GM12892 (cell line): Measurements from ENCODE around the gene PPAT. TPM values are rescaled to one million over a fixed set of nuclear protein-coding genes. Genes with fewer than 3 reads are reported as not detected.
"Not testable (repeated sequence)": the region's sequence is repeated elsewhere in the genome, so short reads cannot be mapped to it uniquely, and the experiment has no call there.

Source experiments
- DNase-seq: peaks from one replicate; pipeline ENCODE4 v3.0.0; 2011; ENCODE audit not compliant: insufficient read length
- FAIRE-seq: peaks from 2 replicates; lab custom pipeline; 2011; peaks lifted over from hg19 to GRCh38; lab: Jason Lieb, UNC
- POLR2A ChIP-seq: IDR thresholded peaks from 2 replicates; pipeline ENCODE4 v1.6.1; 2011; ENCODE audit warnings: low read depth, low read length, control low read depth
- POLR2AphosphoS5 ChIP-seq: IDR thresholded peaks from 2 replicates; pipeline ENCODE4 v1.6.1; 2011; ENCODE audit warnings: low read depth, low read length, control low read depth
- TAF1 ChIP-seq: IDR thresholded peaks from 2 replicates; pipeline ENCODE4 v1.6.1; 2011; ENCODE audit warnings: low read depth, mild to moderate bottlenecking, control low read depth, low read length, borderline replicate concordance
- polyA plus RNA-seq: library from polyadenylated mRNA; unstranded; fragments of >200 nt; gene quantifications from one replicate; pipeline ENCODE4 v1.2.1, GENCODE V29; 2012; ENCODE audit warnings: missing spikeins, inconsistent platforms; ENCODE audit not compliant: missing spikeins

The PPAT gene
- 31.1 TPM for polyA plus RNA-seq

- TF ChIP-seq POLR2AphosphoS5 (peak; percentile 88), POLR2A (peak; percentile 95), TAF1 (0 out of 2 replicates have a peak, but pooled peaks have one; percentile 16)
- FAIRE-seq = peak; percentile 96
- DNase-seq = peak; percentile 92
Observed at GRCh38 chr4:56435140-56435926, at the start of gene PPAT. TSS of gene PPAT (minus strand) at chr4:56435615. CDS start at chr4:56435477, 138 bp downstream.

- TF ChIP-seq POLR2AphosphoS5 (no peak), POLR2A (no peak), TAF1 (no peak)
- no peak for FAIRE-seq
- DNase-seq = no peak
Observed at GRCh38 chr4:56480691-56481090, 45.3 kb upstream of the PPAT start.

GRCh38 chr4:56477192-56477702 is 41.8 kb upstream of the PPAT start:
- TF ChIP-seq POLR2AphosphoS5 = no peak
- no peak for TF ChIP-seq POLR2A
- no peak for TF ChIP-seq TAF1
- no peak for DNase-seq
- no peak for FAIRE-seq

- DNase-seq = no peak
- TF ChIP-seq TAF1 = no peak
- no peak for TF ChIP-seq POLR2A
- TF ChIP-seq POLR2AphosphoS5 = no peak
- FAIRE-seq = no peak
Observed at GRCh38 chr4:56475917-56476316, 40.5 kb upstream of the PPAT start.

- FAIRE-seq = no peak
- no peak for DNase-seq
- TF ChIP-seq TAF1 (no peak), POLR2A (no peak), POLR2AphosphoS5 (no peak)
Observed at GRCh38 chr4:56469489-56470210, 34.2 kb upstream of the PPAT start.

GRCh38 chr4:56468097-56468422 is 32.6 kb upstream of the PPAT start:
- TF ChIP-seq TAF1 = no peak
- no peak for TF ChIP-seq POLR2AphosphoS5
- TF ChIP-seq POLR2A = no peak
- FAIRE-seq (no peak), DNase-seq (peak; percentile 19)

- peak; percentile 92 for FAIRE-seq
- peak; percentile 91 for TF ChIP-seq POLR2A
- TF ChIP-seq TAF1 = peak; percentile 89; the same call in 1 of the 2 replicates
- TF ChIP-seq POLR2AphosphoS5 = peak; percentile 89
Observed at GRCh38 chr4:56467284-56468096, 32.1 kb upstream of the PPAT start, which contains the start of gene SRP72. TSS of gene SRP72 (plus strand) at chr4:56467617. CDS start at chr4:56467636, 19 bp downstream.

GRCh38 chr4:56466910-56467283 is 31.5 kb upstream of the PPAT start:
- no peak for FAIRE-seq
- TF ChIP-seq TAF1 = no peak
- no peak for TF ChIP-seq POLR2A
- no peak for TF ChIP-seq POLR2AphosphoS5
- DNase-seq = no peak

More at GRCh38 chr4:56467284-56468096, 32.1 kb upstream of the PPAT start, which contains the start of gene SRP72:
- peak; percentile 72 for DNase-seq

- FAIRE-seq, DNase-seq: not testable (repeated sequence)
Observed at GRCh38 chr4:56466296-56466761, 30.9 kb upstream of the PPAT start.

GRCh38 chr4:56465599-56466295 is 30.3 kb upstream of the PPAT start:
- DNase-seq (no peak), FAIRE-seq (no peak)
- TF ChIP-seq TAF1 (no peak), POLR2AphosphoS5 (no peak), POLR2A (no peak)

- DNase-seq = no peak
- TF ChIP-seq POLR2AphosphoS5 = no peak
- no peak for TF ChIP-seq POLR2A
- no peak for TF ChIP-seq TAF1
- FAIRE-seq = no peak
Observed at GRCh38 chr4:56464581-56464980, 29.2 kb upstream of the PPAT start.
